Type B pancreatic cell (in vitro differentiated cells): ENCODE data around the gene KIAA0232. TPM values are rescaled to one million over a fixed set of nuclear protein-coding genes. Genes with fewer than 3 reads are reported as not detected.
"Not testable (repeated sequence)": the region's sequence is repeated elsewhere in the genome, so short reads cannot be mapped to it uniquely, and the experiment has no call there.

ENCODE experiments used
- DNase-seq: peaks from one replicate; pipeline ENCODE4 v3.0.0; 2021; ENCODE audit warnings: mixed read lengths; ENCODE audit not compliant: unreplicated experiment; ENCODE audit errors: extremely low spot score
- H3K27ac Mint-ChIP-seq: 2 replicates; pipeline ENCODE4 v1.8.0; 2021; ENCODE audit warnings: mild to moderate bottlenecking, mixed read lengths
- H3K27me3 Mint-ChIP-seq: 2 replicates; pipeline ENCODE4 v1.8.0; 2021; ENCODE audit warnings: mixed read lengths
- H3K36me3 Mint-ChIP-seq: 2 replicates; pipeline ENCODE4 v1.8.0; 2021; ENCODE audit warnings: mixed read lengths
- H3K4me1 Mint-ChIP-seq: one replicate; pipeline ENCODE4 v1.8.0; 2021; ENCODE audit warnings: mixed read lengths; ENCODE audit not compliant: unreplicated experiment
- H3K4me3 Mint-ChIP-seq: 2 replicates; pipeline ENCODE4 v1.8.0; 2021; ENCODE audit warnings: mild to moderate bottlenecking, mixed read lengths
- H3K9me3 Mint-ChIP-seq: 2 replicates; pipeline ENCODE4 v1.8.0; 2021; ENCODE audit warnings: mixed read lengths
- total RNA-seq: library from RNA; stranded (reverse); gene quantifications from 2 replicates; pipeline ENCODE4 v1.2.1, GENCODE V29; 2021; ENCODE audit warnings: low replicate concordance
- TF ChIP-seq, protein P1 (sequence below): fragments of 200-600 bp; sonication (generic); conservative IDR thresholded peaks from 2 replicates; pipeline ENCODE4 v1.5.0; 2021; ENCODE audit warnings: antibody characterized with exemption, mild to moderate bottlenecking

The KIAA0232 gene
- total RNA-seq, 1 donor from 2014 or later, result 35.9 TPM

GRCh38 chr4:6909113-6909969 lies 126.8 kb downstream of the KIAA0232 start, which contains the start of gene TBC1D14:
Gene TBC1D14, plus strand, starts transcription at chr4:6909826. Its CDS starts 13,564 bp downstream, at chr4:6923390.
- H3K4me3 Mint-ChIP-seq, result peak within 1 kb of the TSS; percentile 97
- peak; percentile 91 for DNase-seq
- peaks cover 12% of the 10 kb centered on the region for H3K27me3 Mint-ChIP-seq
- TF ChIP-seq, protein P1, sequence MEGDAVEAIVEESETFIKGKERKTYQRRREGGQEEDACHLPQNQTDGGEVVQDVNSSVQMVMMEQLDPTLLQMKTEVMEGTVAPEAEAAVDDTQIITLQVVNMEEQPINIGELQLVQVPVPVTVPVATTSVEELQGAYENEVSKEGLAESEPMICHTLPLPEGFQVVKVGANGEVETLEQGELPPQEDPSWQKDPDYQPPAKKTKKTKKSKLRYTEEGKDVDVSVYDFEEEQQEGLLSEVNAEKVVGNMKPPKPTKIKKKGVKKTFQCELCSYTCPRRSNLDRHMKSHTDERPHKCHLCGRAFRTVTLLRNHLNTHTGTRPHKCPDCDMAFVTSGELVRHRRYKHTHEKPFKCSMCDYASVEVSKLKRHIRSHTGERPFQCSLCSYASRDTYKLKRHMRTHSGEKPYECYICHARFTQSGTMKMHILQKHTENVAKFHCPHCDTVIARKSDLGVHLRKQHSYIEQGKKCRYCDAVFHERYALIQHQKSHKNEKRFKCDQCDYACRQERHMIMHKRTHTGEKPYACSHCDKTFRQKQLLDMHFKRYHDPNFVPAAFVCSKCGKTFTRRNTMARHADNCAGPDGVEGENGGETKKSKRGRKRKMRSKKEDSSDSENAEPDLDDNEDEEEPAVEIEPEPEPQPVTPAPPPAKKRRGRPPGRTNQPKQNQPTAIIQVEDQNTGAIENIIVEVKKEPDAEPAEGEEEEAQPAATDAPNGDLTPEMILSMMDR, result peak; percentile 48
- peaks cover 27% of the 10 kb centered on the region for H3K4me1 Mint-ChIP-seq
- H3K27ac Mint-ChIP-seq, result peak within 1 kb of the TSS; percentile 95
- H3K9me3 Mint-ChIP-seq, result no peaks in the 10 kb centered on the region
- no peaks in the 10 kb centered on the region for H3K36me3 Mint-ChIP-seq

GRCh38 chr4:6909970-6910339 lies 127.4 kb downstream of the KIAA0232 start:
- H3K27ac Mint-ChIP-seq, result peak overlapping the region; percentile 90
- TF ChIP-seq, protein P1, result no peak
- H3K27me3 Mint-ChIP-seq, result peaks cover 12% of the 10 kb centered on the region
- H3K4me3 Mint-ChIP-seq, result peak overlapping the region; percentile 96
- H3K4me1 Mint-ChIP-seq, result peaks cover 27% of the 10 kb centered on the region
- DNase-seq, result no peak
- H3K36me3 Mint-ChIP-seq, result no peaks in the 10 kb centered on the region
- no peaks in the 10 kb centered on the region for H3K9me3 Mint-ChIP-seq

DNA sequence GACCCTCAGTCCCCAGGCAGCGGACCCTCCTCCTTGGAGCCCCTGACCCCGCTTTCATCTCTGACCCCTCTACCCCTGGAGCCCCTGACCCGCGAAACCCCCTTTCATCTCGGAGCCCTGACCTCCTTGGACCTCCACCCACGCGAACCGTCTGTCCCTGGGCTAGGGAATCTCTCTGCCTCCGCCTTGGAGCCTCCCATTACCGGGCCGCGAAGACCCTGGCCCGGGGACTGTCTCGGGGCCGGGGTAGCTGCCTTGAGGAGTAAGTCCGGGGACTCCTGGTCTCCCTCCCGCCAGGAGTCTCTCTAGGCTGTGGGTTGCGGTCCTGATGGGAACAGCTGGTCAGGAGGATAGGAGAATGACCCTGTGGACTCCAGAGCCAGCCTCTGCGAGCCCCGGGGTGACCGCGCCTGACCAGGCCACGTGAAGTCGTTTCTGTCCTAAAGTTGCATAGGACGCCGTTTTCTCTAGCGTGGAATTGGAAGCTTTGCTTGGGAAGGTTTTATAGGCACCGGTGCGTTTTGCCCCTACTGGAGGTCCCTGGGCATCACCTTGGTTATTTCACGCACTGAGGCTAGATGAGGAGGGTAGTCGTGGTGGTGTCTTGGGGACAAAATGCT lies 127.9 kb downstream of the KIAA0232 start:
- Mint-ChIP-seq H3K4me1 (peaks cover 27% of the 10 kb centered on the region), H3K27me3 (peaks cover 12% of the 10 kb centered on the region), H3K27ac (peak overlapping the region; percentile 90), H3K36me3 (no peaks in the 10 kb centered on the region), H3K4me3 (peak overlapping the region; percentile 96), H3K9me3 (no peaks in the 10 kb centered on the region)
- DNase-seq, result no peak
- TF ChIP-seq, protein P1, result peak; percentile 62

DNA sequence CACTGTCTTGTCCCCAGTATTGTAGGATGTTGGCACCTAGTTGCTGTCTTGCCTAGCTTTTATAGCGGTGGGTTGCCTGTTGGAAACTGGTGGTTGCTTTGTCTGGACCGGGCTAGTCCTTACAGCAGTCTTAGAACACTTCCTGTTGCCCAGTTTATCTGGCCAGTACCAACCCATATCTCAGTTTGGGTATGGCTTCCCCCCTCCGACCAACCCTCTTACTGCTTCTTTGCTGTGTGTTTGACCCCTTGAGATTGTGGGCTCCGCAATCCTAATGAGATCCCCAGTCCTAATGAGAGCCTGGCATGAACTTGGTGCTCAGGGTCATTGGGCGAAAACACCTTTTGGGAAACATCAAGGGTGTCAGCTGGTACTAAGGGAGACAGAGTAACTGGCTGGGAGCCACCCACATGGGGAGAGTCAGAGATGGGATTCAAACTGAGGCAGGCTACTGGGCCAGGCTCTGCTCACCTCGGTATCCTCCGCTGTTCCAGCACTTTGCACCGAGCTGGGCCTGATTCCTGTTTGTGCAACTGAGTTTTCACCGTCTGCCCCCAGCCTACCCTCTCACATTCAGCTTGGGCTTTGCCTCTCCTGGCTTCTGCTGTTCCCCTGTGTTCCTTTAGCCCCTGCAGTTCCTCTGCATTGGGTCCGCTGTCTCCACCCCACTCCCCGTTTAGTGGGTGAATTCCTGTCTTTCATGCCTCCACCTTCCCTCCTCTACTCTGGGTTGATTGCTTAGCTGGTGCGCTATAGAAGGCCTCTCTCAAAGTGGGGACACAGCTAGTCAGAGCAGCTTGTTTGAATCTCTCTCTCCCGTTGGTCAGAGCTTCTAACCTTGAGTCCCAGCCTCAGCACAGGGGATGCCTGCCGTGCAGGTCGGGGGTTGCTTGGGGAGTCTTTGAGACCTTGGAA lies 128.7 kb downstream of the KIAA0232 start:
- no peaks in the 10 kb centered on the region for H3K36me3 Mint-ChIP-seq
- H3K27me3 Mint-ChIP-seq, result peaks cover 9% of the 10 kb centered on the region
- peak overlapping the region; percentile 90 for H3K27ac Mint-ChIP-seq
- peaks cover 29% of the 10 kb centered on the region for H3K4me1 Mint-ChIP-seq
- TF ChIP-seq, protein P1, result no peak
- no peaks in the 10 kb centered on the region for H3K9me3 Mint-ChIP-seq
- DNase-seq, result no peak
- peak overlapping the region; percentile 96 for H3K4me3 Mint-ChIP-seq

DNA sequence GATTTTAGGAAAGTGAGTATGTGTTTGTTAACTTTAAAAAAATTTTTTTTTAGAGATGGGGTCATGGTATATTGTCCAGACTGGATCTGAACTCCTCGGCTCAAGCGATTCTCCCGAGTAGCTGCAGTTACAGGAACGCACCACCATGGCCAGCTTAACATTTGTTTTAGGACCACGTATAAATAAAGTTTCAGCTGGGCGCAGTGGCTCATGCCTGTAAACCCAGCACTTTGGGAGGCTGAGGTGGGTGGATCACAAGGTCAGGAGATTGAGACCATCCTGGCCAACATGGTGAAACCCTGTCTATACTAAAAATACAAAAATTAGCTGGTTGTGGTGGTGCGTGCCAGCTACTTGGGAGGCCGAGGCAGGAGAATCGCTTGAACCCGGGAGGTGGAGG lies 129.4 kb downstream of the KIAA0232 start:
- not testable (repeated sequence) for DNase-seq, H3K9me3 Mint-ChIP-seq, H3K4me3 Mint-ChIP-seq, H3K27me3 Mint-ChIP-seq, H3K36me3 Mint-ChIP-seq
- Mint-ChIP-seq H3K27ac (peak overlapping the region; percentile 33), H3K4me1 (peaks cover 36% of the 10 kb centered on the region)
- TF ChIP-seq, protein P1, result peak; percentile 51
